K562 (cell line): ENCODE results near the gene ING5.

Experiments
- NONO ChIP-seq, 2 experiments: fragments of 200-400 bp in 1 of 2; fragments of 450-650 bp in 1 of 2; formaldehyde crosslinking in 1 of 2; IDR thresholded peaks; 2 replicates each; pipeline ENCODE4 v1.6.1; 2017; ENCODE audit warnings: low read depth in 2 of 2, mild to moderate bottlenecking in 2 of 2, moderate library complexity in 2 of 2, low read length in 1 of 2
- POLR2A ChIP-seq: fragments of 450-650 bp; conservative IDR thresholded peaks from 2 replicates; pipeline ENCODE4 v1.6.1; 2016
- SMARCB1 ChIP-seq: IDR thresholded peaks from 2 replicates; pipeline ENCODE4 v1.6.1; 2011; ENCODE audit warnings: improper control_type of control experiment, low read depth; ENCODE audit not compliant: insufficient read length
- TCF7 ChIP-seq: sonication (generic); IDR thresholded peaks from 2 replicates; pipeline ENCODE4 v1.6.1; 2016; ENCODE audit warnings: antibody characterized with exemption, borderline replicate concordance
- TEAD4 ChIP-seq, 2 experiments: sonication (generic) in 1 of 2; formaldehyde crosslinking in 1 of 2; IDR thresholded peaks; 2 replicates each; pipeline versions ENCODE4 v1.6.1 to v1.8.0; 2012 to 2022; ENCODE audit warnings: borderline replicate concordance in 1 of 2, inconsistent platforms in 1 of 2, low read length in 1 of 2, mild to moderate bottlenecking in 1 of 2, missing genetic modification reagents in 1 of 2
- XRCC3 ChIP-seq: fragments of 450-650 bp; IDR thresholded peaks from 2 replicates; pipeline ENCODE4 v1.6.1; 2017; ENCODE audit warnings: mild to moderate bottlenecking, moderate library complexity
- TF ChIP-seq, protein P1 (sequence below): sonication (generic); formaldehyde crosslinking; IDR thresholded peaks from 2 replicates; pipeline ENCODE4 v1.8.0; 2022; ENCODE audit warnings: mild to moderate bottlenecking, missing genetic modification reagents, borderline replicate concordance
- TF ChIP-seq, protein P2 (sequence below): sonication (generic); formaldehyde crosslinking; IDR thresholded peaks from 2 replicates; pipeline ENCODE4 v1.5.0; 2020; ENCODE audit warnings: missing genetic modification reagents
- TF ChIP-seq, protein P3 (sequence below): sonication (generic); formaldehyde crosslinking; IDR thresholded peaks from 2 replicates; pipeline ENCODE4 v1.8.0; 2023; ENCODE audit warnings: mild to moderate bottlenecking, missing genetic modification reagents
- TF ChIP-seq, protein P4 (sequence below): fragments of 150-350 bp; IDR thresholded peaks from 2 replicates; pipeline ENCODE4 v1.6.1; 2014; ENCODE audit warnings: low read depth, mild to moderate bottlenecking, low read length, borderline replicate concordance

DNA sequence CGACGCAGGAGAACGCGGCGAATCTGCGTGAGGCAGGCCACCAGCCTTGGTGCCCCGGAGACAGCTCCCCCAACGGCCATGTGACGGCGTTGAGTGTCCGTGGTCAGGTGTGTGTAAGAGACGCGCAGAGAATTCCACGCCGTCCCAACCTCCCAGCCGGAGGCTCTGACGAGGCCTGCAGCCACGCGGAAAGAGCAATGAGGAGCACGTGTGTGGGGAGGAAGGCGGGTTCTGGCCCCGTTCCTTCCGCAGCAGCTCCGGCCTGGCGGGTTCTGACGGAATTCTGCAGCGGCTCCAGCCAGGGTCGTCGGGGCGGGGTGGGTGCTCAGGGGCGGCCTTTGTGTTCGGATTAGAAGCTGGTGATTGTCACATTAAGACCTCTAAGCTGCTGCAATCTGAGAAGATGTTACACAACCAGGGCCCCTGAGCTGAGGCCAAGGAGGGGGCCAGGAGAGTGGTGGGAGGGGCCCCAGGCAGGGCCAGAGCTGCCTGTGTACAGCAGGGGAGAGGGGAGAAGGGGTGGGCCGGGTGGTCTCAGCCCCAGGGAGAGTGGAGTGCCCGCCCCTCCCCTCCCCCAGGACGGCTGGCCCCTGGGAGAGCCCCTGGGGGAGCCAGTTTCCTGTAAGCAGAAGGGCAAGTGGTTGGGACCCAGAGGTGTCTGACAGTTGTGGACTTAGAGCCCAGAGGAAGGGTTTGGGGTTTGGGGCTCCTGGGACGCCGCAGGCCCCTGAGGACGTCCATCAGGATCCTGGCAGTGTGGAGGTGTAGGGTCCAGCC, 69.6 kb downstream of the ING5 start:
- no peak for TF ChIP-seq TCF7
- no peak for TF ChIP-seq TEAD4 (IDR thresholded peaks at IDR 0.05; ENCODE audit: low read length)
- TF ChIP-seq TEAD4 (CRISPR knock-in tag; IDR thresholded peaks at IDR 0.05; ENCODE audit: borderline replicate concordance) = no peak
- no peak for TF ChIP-seq NONO (IDR thresholded peaks at IDR 0.05; ENCODE audit: low read depth in 2 of 2, low read length in 1 of 2)
- TF ChIP-seq SMARCB1 = no peak
- no peak for TF ChIP-seq XRCC3
- TF ChIP-seq, protein P1, sequence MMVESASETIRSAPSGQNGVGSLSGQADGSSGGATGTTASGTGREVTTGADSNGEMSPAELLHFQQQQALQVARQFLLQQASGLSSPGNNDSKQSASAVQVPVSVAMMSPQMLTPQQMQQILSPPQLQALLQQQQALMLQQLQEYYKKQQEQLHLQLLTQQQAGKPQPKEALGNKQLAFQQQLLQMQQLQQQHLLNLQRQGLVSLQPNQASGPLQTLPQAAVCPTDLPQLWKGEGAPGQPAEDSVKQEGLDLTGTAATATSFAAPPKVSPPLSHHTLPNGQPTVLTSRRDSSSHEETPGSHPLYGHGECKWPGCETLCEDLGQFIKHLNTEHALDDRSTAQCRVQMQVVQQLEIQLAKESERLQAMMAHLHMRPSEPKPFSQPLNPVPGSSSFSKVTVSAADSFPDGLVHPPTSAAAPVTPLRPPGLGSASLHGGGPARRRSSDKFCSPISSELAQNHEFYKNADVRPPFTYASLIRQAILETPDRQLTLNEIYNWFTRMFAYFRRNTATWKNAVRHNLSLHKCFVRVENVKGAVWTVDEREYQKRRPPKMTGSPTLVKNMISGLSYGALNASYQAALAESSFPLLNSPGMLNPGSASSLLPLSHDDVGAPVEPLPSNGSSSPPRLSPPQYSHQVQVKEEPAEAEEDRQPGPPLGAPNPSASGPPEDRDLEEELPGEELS = no peak
- TF ChIP-seq, protein P2, sequence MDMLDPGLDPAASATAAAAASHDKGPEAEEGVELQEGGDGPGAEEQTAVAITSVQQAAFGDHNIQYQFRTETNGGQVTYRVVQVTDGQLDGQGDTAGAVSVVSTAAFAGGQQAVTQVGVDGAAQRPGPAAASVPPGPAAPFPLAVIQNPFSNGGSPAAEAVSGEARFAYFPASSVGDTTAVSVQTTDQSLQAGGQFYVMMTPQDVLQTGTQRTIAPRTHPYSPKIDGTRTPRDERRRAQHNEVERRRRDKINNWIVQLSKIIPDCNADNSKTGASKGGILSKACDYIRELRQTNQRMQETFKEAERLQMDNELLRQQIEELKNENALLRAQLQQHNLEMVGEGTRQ (CRISPR knock-in tag) = no peak
- TF ChIP-seq, protein P3, sequence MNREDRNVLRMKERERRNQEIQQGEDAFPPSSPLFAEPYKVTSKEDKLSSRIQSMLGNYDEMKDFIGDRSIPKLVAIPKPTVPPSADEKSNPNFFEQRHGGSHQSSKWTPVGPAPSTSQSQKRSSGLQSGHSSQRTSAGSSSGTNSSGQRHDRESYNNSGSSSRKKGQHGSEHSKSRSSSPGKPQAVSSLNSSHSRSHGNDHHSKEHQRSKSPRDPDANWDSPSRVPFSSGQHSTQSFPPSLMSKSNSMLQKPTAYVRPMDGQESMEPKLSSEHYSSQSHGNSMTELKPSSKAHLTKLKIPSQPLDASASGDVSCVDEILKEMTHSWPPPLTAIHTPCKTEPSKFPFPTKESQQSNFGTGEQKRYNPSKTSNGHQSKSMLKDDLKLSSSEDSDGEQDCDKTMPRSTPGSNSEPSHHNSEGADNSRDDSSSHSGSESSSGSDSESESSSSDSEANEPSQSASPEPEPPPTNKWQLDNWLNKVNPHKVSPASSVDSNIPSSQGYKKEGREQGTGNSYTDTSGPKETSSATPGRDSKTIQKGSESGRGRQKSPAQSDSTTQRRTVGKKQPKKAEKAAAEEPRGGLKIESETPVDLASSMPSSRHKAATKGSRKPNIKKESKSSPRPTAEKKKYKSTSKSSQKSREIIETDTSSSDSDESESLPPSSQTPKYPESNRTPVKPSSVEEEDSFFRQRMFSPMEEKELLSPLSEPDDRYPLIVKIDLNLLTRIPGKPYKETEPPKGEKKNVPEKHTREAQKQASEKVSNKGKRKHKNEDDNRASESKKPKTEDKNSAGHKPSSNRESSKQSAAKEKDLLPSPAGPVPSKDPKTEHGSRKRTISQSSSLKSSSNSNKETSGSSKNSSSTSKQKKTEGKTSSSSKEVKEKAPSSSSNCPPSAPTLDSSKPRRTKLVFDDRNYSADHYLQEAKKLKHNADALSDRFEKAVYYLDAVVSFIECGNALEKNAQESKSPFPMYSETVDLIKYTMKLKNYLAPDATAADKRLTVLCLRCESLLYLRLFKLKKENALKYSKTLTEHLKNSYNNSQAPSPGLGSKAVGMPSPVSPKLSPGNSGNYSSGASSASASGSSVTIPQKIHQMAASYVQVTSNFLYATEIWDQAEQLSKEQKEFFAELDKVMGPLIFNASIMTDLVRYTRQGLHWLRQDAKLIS = no peak
- no peak for TF ChIP-seq POLR2A
- TF ChIP-seq, protein P4, sequence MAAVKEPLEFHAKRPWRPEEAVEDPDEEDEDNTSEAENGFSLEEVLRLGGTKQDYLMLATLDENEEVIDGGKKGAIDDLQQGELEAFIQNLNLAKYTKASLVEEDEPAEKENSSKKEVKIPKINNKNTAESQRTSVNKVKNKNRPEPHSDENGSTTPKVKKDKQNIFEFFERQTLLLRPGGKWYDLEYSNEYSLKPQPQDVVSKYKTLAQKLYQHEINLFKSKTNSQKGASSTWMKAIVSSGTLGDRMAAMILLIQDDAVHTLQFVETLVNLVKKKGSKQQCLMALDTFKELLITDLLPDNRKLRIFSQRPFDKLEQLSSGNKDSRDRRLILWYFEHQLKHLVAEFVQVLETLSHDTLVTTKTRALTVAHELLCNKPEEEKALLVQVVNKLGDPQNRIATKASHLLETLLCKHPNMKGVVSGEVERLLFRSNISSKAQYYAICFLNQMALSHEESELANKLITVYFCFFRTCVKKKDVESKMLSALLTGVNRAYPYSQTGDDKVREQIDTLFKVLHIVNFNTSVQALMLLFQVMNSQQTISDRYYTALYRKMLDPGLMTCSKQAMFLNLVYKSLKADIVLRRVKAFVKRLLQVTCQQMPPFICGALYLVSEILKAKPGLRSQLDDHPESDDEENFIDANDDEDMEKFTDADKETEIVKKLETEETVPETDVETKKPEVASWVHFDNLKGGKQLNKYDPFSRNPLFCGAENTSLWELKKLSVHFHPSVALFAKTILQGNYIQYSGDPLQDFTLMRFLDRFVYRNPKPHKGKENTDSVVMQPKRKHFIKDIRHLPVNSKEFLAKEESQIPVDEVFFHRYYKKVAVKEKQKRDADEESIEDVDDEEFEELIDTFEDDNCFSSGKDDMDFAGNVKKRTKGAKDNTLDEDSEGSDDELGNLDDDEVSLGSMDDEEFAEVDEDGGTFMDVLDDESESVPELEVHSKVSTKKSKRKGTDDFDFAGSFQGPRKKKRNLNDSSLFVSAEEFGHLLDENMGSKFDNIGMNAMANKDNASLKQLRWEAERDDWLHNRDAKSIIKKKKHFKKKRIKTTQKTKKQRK = no peak
